NCI-H774 (cell line): ENCODE data around the gene GRXCR1.

Experiments
- DNase-seq: peaks from one replicate; lab custom pipeline; 2025; lab: John Stamatoyannopoulos, UW

The GRXCR1 gene

GRCh38 chr4:42892413-42892812 lies at the start of gene GRXCR1:
Gene GRXCR1 (plus strand): TSS chr4:42892713. CDS start chr4:42893267, 554 bp downstream.
- DNase-seq = no peak

- DNase-seq = no peak
These were observed 48.8 kb upstream of the GRXCR1 start for GRCh38 chr4:42843694-42844093.

DNA sequence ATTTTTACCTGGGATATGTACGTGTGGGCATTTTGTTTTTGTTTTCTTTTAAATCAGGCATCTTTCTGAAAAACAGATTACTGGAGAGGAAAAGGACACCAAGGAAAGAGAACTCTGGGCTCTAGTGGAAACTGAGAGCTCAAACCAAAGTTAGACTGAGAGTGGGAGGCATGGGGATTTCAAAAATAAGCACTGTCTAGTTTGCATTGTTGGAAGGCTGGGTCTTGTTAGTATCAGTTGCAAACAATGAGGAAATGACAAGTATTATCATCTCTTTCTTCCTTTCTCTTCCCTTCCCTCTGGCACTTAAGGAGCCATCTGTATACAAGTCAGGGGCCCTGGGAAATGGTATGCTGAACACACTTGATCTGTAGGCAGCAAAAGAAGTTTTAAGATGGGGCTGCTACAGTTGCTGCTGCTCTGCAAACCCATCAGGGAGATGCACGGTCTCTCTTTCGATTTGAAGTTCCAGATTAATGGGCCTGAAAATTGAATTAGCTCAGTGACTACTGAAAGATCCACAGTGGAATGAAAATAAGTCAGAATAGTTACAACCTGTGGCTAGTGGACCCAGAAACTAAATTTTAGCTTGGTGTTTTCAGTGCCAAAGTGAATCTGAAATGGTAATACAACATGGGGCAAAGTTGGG lies 48.0 kb upstream of the GRXCR1 start:
- no peak for DNase-seq

DNA sequence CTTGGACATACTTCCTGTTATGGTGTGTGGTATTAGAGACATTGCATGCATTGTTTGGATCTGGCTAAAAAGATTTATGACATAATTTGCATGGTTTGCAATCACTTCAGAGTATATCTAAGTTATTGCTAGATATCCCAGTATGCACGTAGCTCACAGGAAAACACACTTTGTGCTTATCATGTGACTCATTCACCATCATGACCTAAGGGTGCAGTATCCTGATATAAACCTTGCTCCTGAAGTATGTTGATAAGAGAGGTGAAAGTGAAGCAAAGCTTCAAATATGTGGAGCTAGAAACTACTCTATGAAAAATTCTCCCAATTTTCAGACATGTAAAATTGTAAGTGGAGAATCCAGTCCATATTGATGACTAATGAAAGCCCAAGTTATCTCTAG lies 46.9 kb upstream of the GRXCR1 start:
- DNase-seq = no peak

DNA sequence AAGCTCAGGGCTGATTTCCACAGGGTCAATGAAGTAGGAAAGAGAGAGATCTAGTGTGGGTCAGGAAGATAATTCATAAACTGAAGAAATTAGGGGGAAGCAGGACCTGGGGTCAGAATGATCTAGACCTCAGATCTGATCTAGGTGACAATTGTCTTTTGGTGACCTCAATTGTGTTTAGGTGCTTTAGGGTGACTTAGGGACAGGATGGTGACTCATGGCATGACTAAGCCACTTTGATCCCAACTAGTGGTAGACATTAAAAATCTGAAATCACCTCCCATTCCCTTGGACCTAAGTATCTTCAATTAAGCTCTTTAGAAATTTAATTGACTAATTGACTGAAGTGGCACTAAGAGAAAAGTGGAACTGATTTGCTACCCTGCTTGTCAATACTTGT lies 36.7 kb upstream of the GRXCR1 start:
- no peak for DNase-seq

DNA sequence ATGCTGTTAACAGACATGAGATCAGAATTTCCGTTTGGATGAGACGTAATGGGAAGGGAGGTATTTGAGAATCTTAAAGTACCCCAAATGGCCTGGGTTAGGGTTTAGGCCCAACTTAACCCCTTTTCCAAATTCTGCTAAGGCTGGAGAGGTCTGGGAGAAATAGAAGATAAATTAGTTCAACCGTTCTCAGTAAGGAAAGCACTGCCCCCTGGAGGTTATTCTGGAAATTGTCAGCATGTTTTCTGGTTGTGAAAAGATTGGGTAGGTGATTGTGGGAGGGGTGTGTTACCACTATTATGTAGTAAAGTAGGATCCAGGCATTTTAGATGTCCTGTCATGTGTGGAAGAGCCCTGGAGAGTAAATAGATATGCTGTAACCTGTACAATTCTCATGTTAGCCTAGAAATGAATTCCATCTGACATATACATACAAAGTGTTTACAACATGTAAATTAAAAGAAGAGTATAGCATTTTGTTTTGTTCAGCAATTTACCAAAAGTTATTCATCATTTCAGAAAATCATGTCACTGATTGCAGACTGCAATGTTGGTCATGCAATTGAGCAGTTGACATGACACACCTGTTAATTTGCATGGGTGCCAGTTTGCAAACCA lies 26.8 kb upstream of the GRXCR1 start:
- DNase-seq = peak; percentile 52

DNA sequence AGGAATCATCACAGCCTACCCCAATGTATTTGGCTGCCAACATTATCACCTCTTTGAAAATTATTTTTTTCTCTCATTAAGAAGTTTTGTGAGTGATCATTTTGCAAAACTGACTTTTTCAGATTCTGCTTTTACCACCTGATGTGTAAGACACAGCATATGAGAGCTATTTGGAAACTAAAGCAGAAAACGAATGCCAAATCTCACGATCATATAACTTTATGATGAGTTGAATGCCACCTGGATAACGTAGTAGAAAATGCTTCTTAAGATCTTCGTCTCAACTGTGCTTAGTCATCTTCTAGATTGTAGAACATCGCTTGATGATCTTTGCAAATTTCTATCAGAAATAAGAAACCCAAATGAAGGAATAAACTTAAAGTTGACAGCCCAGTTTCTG lies 21.3 kb upstream of the GRXCR1 start:
- no peak for DNase-seq

GRCh38 chr4:42871671-42872290 lies 20.7 kb upstream of the GRXCR1 start:
- DNase-seq = no peak

DNA sequence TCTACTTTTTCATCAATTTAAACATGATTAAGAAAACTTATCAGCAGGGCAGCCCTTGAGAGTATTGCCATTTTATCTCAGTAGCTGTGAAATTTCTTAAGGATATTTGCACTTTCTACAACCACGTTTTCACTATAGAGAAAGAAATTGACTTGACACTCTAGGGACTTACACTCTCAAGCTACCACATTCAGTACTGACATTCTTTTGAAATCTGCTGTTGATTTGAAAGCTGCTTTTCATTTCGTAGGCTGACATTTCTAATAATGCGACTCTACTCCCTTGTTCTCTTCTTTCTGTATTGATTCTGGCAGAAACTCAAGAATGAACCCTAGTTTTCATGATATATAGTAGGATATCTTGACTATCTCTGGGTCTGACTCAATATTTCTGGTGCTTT lies 13.7 kb upstream of the GRXCR1 start:
- DNase-seq = no peak

- no peak for DNase-seq
These were observed 11.3 kb upstream of the GRXCR1 start for GRCh38 chr4:42881253-42881652.

GRCh38 chr4:42891644-42892043 lies 869 bp upstream of the GRXCR1 start:
- no peak for DNase-seq

DNA sequence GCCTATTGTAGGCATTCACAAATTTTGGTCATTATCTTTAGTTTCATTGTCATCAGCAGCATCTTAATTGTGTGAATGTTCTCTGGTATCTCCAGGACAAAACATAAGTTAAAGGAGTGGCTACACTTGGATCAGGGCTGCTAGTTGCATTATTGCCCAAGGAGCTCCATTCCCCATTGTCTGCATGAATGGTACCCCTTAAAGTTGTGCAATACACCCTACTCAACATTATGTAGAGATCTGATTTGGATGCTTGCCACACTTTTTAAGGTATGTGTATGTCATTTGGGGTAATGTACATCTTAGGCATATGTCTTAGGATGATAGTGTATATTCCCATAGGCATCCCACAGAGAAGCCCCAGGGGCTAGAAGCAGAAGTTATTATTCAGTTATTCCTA lies 2.9 kb downstream of the GRXCR1 start:
- DNase-seq = no peak

- DNase-seq = no peak
These were observed 12.5 kb downstream of the GRXCR1 start for GRCh38 chr4:42904986-42905385.

DNA sequence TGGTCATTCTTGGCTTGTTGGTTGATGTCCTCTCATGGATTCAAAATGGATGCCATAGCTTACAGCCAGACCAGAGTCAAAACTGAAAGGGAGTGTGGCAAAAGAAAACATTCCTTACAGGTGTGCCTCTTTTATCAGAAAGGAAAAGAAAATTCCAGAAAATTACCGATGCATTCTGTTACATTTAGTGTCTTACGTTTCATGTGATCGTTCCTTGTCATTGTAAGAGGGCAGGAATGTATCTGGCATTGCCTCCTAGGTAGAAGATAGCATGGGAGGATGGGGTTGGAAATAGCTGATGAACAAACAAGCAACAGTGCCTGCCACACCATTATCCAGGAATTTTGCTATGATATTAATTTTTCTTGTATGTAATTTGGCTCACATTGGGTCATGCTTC lies 13.1 kb downstream of the GRXCR1 start:
- DNase-seq = no peak

- no peak for DNase-seq
These were observed 13.8 kb downstream of the GRXCR1 start for GRCh38 chr4:42906341-42906740.

- peak; percentile 38 for DNase-seq
These were observed 14.6 kb downstream of the GRXCR1 start for GRCh38 chr4:42906891-42907759.

- no peak for DNase-seq
These were observed 17.9 kb downstream of the GRXCR1 start for GRCh38 chr4:42910459-42910858.

- no peak for DNase-seq
These were observed 22.4 kb downstream of the GRXCR1 start for GRCh38 chr4:42914937-42915336.

DNA sequence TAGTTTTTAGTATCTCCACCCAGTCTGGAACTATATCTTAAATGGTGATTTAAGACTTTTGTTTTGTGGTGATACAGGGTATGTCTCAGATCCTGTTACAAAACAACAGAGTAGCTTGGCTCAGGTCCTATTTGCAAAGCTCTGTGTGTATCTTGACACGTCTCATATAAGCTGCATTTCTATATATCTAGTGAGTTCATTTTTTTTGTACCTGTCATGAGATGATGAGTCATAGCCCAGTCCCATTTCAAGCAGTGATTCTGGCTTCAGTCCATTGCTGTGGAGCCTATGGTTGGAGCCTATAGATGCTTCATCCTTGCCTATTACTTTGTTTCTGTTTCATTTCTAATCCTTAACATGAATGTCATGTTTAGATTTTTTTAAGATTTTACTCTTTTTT lies 23.0 kb downstream of the GRXCR1 start:
- no peak for DNase-seq

DNA sequence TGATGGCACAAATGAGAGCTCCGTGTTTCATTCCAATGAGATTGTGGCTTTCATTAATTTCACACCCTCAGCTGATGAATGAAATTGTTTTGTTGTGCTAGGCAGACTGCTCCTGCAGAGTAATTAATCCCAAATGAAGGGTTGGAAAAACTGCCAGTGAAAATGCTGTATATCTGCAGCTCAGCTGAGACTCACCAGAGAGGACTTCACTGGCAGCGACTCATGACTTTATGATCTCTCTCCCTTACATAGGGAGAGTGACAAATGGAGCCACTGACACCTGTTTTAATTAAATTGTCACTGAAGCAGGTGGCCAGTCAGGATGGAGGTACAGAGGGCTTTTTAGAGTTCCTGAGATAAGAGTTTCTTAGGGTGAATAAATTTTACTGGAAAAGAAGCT lies 24.8 kb downstream of the GRXCR1 start:
- DNase-seq = no peak

DNA sequence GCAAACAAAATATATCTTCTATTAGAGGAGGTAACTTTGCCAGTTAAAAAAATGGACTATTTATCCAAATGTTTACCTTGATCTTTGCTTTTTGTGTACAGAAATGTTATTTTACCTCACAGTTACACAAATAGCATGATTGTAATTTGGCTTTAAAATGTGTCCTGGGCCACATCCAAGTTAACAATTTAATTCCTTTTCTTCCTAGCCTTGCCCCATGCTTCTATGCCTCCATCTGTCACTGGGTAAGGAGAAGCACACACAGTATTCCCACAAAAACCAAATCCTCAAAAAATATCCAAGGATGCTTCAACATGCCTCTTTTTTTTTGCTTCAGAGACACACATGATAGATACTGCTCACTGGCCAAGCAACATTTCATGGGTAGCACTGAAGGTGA lies 30.9 kb downstream of the GRXCR1 start:
- DNase-seq = no peak

DNA sequence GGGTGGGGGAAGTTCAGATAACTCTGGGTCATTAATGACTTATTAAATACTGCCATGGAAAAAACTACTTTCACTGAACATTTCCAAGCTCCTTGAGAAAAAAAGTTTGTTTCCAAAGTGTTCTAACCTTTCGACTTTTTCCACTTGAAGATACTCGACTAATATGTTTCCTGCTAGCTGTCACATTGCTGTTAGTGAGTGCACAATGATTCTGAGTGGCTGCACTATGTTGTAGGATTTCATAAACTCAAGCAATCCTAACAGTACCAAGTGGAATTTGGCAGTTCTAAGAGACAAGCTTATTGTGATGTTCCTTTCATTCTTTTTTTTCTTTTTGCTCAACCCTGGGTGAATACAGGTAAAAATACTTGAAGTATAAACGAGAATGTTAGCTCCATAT lies 33.4 kb downstream of the GRXCR1 start:
- DNase-seq = no peak

- no peak for DNase-seq
These were observed 35.4 kb downstream of the GRXCR1 start for GRCh38 chr4:42927946-42928345.
